Measurements from ENCODE around the gene TBC1D8B.

Gene TBC1D8B

GRCh38 chrX:106898462-106898861 lies 96.0 kb downstream of the TBC1D8B start:
- no peak for DNase-seq (ENCODE audit: low read depth)

GRCh38 chrX:106899276-106899675 lies 96.8 kb downstream of the TBC1D8B start:
- DNase-seq (ENCODE audit: low read depth), result no peak

- no peak for DNase-seq (ENCODE audit: low read depth)
Measured at GRCh38 chrX:106899841-106900240, 97.4 kb downstream of the TBC1D8B start.

GRCh38 chrX:106901341-106901740 lies 98.9 kb downstream of the TBC1D8B start:
- no peak for DNase-seq (ENCODE audit: low read depth)

GRCh38 chrX:106901781-106902219 lies 99.3 kb downstream of the TBC1D8B start:
- no peak for DNase-seq (ENCODE audit: low read depth)

- DNase-seq (ENCODE audit: low read depth), result no peak
Measured at GRCh38 chrX:106902684-106903083, 100.2 kb downstream of the TBC1D8B start.

- no peak for DNase-seq (ENCODE audit: low read depth)
Measured at GRCh38 chrX:106903291-106903824, 100.9 kb downstream of the TBC1D8B start, which contains the start of gene RIPPLY1. Gene RIPPLY1 (minus strand): TSS chrX:106903341. CDS start chrX:106903287, 54 bp downstream.

GRCh38 chrX:106903856-106904528 lies 101.5 kb downstream of the TBC1D8B start:
- DNase-seq (ENCODE audit: low read depth), result no peak

- DNase-seq (ENCODE audit: low read depth), result no peak
Measured at GRCh38 chrX:106905064-106905708, 102.7 kb downstream of the TBC1D8B start.

- no peak for DNase-seq (ENCODE audit: low read depth)
Measured at GRCh38 chrX:106906361-106906760, 103.9 kb downstream of the TBC1D8B start.

- no peak for DNase-seq (ENCODE audit: low read depth)
Measured at GRCh38 chrX:106912864-106913263, 110.4 kb downstream of the TBC1D8B start.

GRCh38 chrX:106917830-106918500 lies 115.5 kb downstream of the TBC1D8B start:
- no peak for DNase-seq (ENCODE audit: low read depth)

GRCh38 chrX:106919932-106920452 lies 117.5 kb downstream of the TBC1D8B start, which contains the start of gene CLDN2:
Gene CLDN2 (plus strand): TSS chrX:106920402. CDS start chrX:106928229, 7,827 bp downstream.
- DNase-seq (ENCODE audit: low read depth), result no peak

GRCh38 chrX:106921637-106922036 lies 119.2 kb downstream of the TBC1D8B start:
- DNase-seq (ENCODE audit: low read depth), result no peak
